ENCODE results near the gene SECISBP2.
"Not testable (repeated sequence)": the region's sequence is repeated elsewhere in the genome, so short reads cannot be mapped to it uniquely, and the experiment has no call there.

Gene SECISBP2

DNA sequence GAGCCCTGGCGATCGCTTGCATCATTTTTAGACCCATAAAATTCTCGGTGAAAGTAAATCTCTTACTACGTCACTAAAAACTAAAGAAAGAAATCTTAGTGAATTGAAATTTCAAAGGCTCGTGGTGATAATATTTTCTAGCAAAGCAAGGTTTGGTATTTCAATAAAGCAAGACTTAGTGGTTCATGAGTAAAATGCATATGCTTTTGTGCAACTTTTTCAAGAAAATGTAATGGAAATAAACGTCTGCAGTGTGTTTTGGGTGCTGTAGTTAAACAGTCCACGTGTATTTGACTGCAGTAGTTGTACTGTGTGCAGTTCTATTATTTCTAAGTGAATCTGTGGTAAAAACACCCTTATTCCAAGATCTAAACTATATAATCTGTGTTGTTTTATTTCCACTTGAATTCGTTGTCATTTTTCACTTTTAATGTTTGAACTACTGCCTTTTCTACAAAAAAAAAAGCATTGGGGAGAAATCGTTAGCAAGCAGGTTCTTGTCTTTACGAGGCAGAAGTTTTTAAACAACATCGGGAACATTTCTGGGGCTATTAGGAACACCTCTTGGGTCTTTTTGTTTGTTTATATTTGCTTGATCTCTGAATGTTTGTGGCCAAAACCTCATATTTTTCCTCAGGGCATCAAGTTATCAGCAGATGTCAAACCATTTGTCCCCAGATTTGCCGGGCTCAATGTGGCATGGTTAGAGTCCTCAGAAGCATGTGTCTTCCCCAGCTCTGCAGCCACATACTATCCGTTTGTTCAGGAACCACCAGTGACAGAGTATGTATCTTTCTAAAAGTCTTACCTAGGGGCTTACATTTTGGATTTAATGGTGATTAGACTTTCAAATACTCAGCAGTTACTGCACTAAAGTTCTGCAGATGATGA lies 960 bp downstream of the SECISBP2 start:
- H3K27ac Mint-ChIP-seq, result peak overlapping the region; percentile 98
- peaks cover 88% of the 10 kb centered on the region for H3K36me3 Mint-ChIP-seq (ENCODE audit: low read depth)
- peaks cover 97% of the 10 kb centered on the region for H3K4me1 Mint-ChIP-seq (ENCODE audit: low read depth)
- no peaks in the 10 kb centered on the region for H3K27me3 Mint-ChIP-seq
- H3K4me3 Mint-ChIP-seq, result peak overlapping the region; percentile 92
- no peaks in the 10 kb centered on the region for H3K9me3 Mint-ChIP-seq

DNA sequence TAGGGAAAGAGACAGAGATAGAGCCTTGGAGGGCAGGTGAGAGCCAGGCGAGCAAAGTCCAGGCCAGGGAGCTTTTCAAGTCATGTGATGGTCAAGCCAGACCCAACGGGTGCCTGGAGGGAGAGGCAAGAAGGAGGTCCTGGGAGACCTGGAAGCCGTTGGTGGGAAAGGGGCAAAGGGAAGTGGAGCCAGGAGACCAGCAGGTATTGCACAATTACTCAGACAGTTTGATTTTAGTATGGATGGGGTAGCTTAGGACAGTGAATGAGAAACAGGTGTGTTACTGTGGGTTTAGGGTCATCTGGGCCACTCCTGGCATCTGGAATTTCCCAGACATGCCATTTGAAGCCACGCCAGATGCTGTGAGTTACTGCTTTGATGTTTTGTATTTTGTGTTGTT lies 5.1 kb downstream of the SECISBP2 start:
- peaks cover 79% of the 10 kb centered on the region for H3K36me3 Mint-ChIP-seq (ENCODE audit: low read depth)
- H3K4me1 Mint-ChIP-seq (ENCODE audit: low read depth), result peaks cover 64% of the 10 kb centered on the region
- H3K4me3 Mint-ChIP-seq, result no peak overlapping the region
- no peaks in the 10 kb centered on the region for H3K27me3 Mint-ChIP-seq
- H3K27ac Mint-ChIP-seq, result peak overlapping the region; percentile 50
- no peaks in the 10 kb centered on the region for H3K9me3 Mint-ChIP-seq

DNA sequence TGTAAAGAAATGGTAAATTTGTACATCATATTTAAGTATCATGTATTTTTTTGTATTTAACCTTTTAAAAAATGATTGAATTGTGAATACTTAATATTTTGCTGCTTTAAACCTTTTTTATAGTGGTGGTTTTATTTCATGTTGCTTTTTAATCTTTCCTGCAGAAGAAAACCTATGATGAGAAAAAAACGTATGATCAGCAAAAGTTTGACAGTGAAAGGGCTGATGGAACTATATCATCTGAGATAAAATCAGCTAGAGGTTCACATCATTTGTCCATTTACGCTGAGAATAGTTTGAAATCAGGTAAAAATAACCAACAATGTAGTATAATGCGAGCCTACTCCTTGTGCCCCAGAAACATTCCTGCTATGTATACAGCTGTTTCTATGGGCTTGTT lies 7.4 kb downstream of the SECISBP2 start:
- Mint-ChIP-seq H3K4me1 (ENCODE audit: low read depth) (peaks cover 42% of the 10 kb centered on the region), H3K4me3 (no peak overlapping the region), H3K9me3 (no peaks in the 10 kb centered on the region), H3K27me3 (no peaks in the 10 kb centered on the region), H3K27ac (no peak overlapping the region), H3K36me3 (ENCODE audit: low read depth) (peaks cover 83% of the 10 kb centered on the region)

DNA sequence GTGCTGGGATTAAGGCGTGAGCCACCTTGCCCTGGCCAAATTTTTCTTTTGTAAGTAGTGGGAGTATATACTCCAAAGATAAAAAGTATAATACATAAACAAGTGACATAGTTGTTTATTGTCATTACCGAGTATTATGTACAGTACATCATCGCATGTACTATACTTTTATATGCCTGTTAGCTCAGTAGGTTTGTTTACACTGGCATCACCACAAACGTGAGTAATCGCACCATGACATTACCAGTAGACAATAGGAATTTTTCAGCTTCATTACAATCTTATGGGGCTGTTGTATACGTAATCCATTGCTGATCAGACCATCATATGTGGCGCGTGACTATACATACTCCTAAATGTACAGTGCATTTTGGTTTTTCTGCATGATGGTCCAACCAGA lies 9.8 kb downstream of the SECISBP2 start:
- Mint-ChIP-seq H3K9me3 (no peaks in the 10 kb centered on the region), H3K4me3 (no peak overlapping the region), H3K4me1 (ENCODE audit: low read depth) (peaks cover 19% of the 10 kb centered on the region), H3K27ac (no peak overlapping the region), H3K27me3 (no peaks in the 10 kb centered on the region), H3K36me3 (ENCODE audit: low read depth) (peaks cover 81% of the 10 kb centered on the region)

DNA sequence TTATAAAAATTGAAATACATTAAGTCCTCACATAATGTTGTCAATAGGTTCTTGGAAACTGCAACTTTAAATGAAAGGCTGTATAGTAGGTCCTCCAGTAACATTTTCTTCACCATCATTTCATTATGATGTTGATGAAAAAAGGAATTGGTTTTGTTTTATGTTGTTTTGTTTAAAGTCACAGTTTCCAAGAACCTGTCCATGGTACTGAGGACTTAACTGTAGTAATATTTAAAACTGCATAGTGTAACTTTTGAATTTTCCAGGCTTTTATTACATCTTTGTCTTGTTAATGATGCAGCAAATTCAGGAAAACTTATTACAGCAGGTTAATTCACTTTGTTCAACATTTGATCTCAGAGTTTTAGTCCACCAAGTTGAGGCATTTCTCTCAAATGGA lies 11.6 kb downstream of the SECISBP2 start:
- Mint-ChIP-seq H3K27ac (no peak overlapping the region), H3K4me1 (ENCODE audit: low read depth) (peaks cover 3% of the 10 kb centered on the region), H3K9me3 (no peaks in the 10 kb centered on the region), H3K36me3 (ENCODE audit: low read depth) (peaks cover 86% of the 10 kb centered on the region), H3K27me3 (no peaks in the 10 kb centered on the region), H3K4me3 (no peak overlapping the region)

DNA sequence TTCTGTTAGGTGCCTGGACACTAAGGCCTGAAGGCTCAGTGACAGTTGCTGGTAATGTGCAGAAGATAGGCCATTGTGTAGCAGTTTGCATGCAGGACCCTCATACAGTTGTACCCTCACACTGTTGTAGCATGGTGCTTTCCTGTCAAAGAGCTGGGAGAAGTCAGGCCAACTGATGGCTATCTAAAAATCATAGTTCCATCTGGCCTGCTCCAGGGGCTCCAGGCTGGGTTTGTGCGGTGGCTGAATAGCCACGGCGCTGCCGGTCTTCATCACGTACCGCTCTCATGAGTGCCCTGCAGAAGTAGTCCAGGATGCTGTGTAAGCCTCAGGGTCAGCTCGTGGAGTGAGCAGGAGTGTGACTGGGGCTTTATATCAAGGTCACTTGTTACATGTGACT lies 12.2 kb downstream of the SECISBP2 start:
- H3K4me3 Mint-ChIP-seq, result no peak overlapping the region
- no peaks in the 10 kb centered on the region for H3K27me3 Mint-ChIP-seq
- peaks cover 84% of the 10 kb centered on the region for H3K36me3 Mint-ChIP-seq (ENCODE audit: low read depth)
- no peaks in the 10 kb centered on the region for H3K9me3 Mint-ChIP-seq
- peaks cover 3% of the 10 kb centered on the region for H3K4me1 Mint-ChIP-seq (ENCODE audit: low read depth)
- no peak overlapping the region for H3K27ac Mint-ChIP-seq

DNA sequence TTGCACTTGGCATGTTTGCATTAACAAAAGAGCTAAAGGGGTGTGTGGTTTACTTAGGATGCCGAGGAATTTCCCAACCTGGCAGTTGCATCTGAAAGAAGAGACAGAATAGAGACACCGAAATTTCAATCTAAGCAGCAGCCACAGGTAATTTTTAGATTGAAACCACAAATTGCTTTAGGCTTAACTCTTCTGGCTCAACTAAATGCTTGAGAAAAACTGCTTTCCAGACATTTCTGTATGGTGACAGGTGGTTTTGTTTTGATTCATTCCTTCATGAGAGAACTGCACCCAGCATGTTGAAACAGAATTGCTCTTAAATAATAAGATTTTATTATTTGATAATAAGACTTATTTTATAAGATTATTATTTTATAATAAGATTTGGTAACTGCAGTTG lies 21.5 kb downstream of the SECISBP2 start:
- Mint-ChIP-seq H3K4me3 (no peak overlapping the region), H3K27ac (peak overlapping the region; percentile 36)

DNA sequence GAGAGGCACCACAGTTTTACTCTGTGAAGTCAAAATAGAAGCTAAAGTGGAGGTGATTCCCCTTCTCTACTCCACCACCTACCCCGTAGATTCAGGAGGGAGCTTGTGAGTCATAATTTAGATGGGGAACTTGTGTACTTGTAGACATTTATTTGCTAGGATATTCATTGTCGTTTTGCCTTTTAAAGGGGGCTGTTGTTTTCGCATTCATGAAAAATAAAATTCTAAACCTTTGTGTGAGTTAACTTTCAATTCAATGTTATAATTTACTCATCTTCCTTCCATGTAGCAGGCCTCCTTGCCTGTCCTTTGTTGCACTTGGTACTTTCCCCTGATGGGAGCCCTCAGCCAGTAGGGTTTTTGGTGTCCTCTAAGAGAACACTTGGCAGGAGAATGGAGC lies 22.0 kb downstream of the SECISBP2 start:
- Mint-ChIP-seq H3K27me3 (no peaks in the 10 kb centered on the region), H3K36me3 (ENCODE audit: low read depth) (peaks cover 88% of the 10 kb centered on the region), H3K4me1 (ENCODE audit: low read depth) (peaks cover 54% of the 10 kb centered on the region), H3K9me3 (no peaks in the 10 kb centered on the region), H3K4me3 (no peak overlapping the region), H3K27ac (peak overlapping the region; percentile 61)

More for the DNA sequence above, 21.5 kb downstream of the SECISBP2 start:
- peaks cover 85% of the 10 kb centered on the region for H3K36me3 Mint-ChIP-seq (ENCODE audit: low read depth)
- H3K4me1 Mint-ChIP-seq (ENCODE audit: low read depth), result peaks cover 50% of the 10 kb centered on the region
- H3K9me3 Mint-ChIP-seq, result no peaks in the 10 kb centered on the region
- H3K27me3 Mint-ChIP-seq, result no peaks in the 10 kb centered on the region

DNA sequence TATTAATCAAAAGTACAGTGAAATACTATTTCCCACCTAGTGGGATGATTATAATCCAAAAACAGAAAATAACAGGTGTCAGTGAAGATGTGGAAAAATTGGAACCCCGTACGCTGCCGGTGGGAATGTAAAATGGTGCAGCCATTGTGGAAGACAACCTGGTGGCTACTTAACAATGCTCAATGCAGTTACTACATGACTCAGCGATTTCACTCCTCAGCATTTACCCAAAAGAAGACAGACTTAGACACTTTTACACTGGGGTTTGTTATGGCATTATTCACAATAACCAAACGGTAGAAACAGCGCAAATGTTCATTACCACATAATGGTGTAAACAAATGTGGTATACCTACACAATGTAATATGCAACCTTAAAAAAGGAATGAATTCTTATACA lies 23.9 kb downstream of the SECISBP2 start:
- no peak overlapping the region for H3K27ac Mint-ChIP-seq
- peaks cover 61% of the 10 kb centered on the region for H3K4me1 Mint-ChIP-seq (ENCODE audit: low read depth)
- H3K36me3 Mint-ChIP-seq (ENCODE audit: low read depth), result peaks cover 94% of the 10 kb centered on the region
- no peaks in the 10 kb centered on the region for H3K9me3 Mint-ChIP-seq
- no peaks in the 10 kb centered on the region for H3K27me3 Mint-ChIP-seq
- no peak overlapping the region for H3K4me3 Mint-ChIP-seq

DNA sequence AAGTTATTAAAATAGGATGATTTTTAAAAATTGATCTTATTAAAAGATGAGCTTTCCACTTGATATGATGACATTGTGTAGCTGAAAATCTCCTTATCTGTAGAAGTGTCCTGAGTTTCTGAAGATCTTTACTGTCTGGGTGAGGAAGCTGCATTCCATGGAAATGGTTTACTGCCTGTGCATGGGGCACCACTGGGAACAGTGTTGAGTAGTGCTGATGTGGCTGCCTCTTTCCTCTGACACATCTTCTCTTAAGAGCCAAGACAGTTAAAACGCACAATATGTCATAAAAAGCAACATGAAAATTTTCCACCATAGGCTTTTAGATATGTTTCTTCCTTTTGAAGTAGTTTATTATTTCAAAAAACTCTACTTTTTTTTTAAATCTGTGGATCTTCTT lies 24.6 kb downstream of the SECISBP2 start:
- H3K4me3 Mint-ChIP-seq, result no peak overlapping the region
- H3K27me3 Mint-ChIP-seq, result no peaks in the 10 kb centered on the region
- peaks cover 61% of the 10 kb centered on the region for H3K4me1 Mint-ChIP-seq (ENCODE audit: low read depth)
- H3K9me3 Mint-ChIP-seq, result no peaks in the 10 kb centered on the region
- H3K36me3 Mint-ChIP-seq (ENCODE audit: low read depth), result peaks cover 91% of the 10 kb centered on the region
- H3K27ac Mint-ChIP-seq, result no peak overlapping the region

DNA sequence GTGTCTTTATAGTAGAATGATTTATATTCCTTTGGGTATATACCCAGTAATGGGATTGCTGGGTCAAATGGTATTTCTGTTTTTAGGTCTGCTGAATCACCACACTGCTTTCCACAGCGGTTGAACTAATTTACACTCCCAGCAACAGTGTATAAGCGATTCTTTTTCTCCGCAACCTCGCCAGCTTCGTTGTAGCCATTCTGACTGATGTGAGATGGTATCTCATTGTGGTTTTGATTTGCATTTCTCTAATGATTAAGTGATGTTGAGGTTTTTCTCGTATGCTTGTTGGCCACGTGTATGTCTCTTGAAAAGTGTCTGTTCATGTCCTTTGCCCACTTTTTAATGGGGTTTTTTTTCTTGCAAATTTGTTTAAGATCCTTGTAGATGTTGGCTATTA lies 25.5 kb downstream of the SECISBP2 start:
- not testable (repeated sequence) for H3K27me3 Mint-ChIP-seq, H3K4me3 Mint-ChIP-seq, H3K9me3 Mint-ChIP-seq
- peaks cover 91% of the 10 kb centered on the region for H3K36me3 Mint-ChIP-seq (ENCODE audit: low read depth)
- peaks cover 56% of the 10 kb centered on the region for H3K4me1 Mint-ChIP-seq (ENCODE audit: low read depth)
- H3K27ac Mint-ChIP-seq, result peak overlapping the region; percentile 6

DNA sequence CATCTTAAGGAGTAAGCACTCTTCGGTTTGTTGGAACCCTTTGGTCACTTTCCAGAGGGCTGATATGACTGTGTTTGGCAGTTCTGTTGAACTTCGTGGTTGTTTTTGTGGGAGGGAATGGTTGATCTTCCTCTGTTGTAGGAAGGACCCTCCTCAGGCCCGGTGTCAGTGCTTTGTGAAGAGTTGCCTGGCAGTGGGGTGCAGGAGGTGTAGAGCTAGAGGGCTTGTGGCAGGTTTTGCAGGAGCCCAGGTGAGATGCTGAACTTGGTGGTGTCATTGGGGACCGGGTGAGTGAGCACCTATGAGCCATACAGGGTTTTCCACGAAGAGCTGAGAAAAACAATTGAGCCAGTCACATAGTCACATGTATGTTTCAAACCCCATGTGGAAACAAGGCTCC lies 27.2 kb downstream of the SECISBP2 start:
- Mint-ChIP-seq H3K27ac (peak overlapping the region; percentile 77), H3K4me1 (ENCODE audit: low read depth) (peaks cover 39% of the 10 kb centered on the region), H3K4me3 (no peak overlapping the region), H3K36me3 (ENCODE audit: low read depth) (peaks cover 97% of the 10 kb centered on the region), H3K27me3 (no peaks in the 10 kb centered on the region), H3K9me3 (no peaks in the 10 kb centered on the region)

DNA sequence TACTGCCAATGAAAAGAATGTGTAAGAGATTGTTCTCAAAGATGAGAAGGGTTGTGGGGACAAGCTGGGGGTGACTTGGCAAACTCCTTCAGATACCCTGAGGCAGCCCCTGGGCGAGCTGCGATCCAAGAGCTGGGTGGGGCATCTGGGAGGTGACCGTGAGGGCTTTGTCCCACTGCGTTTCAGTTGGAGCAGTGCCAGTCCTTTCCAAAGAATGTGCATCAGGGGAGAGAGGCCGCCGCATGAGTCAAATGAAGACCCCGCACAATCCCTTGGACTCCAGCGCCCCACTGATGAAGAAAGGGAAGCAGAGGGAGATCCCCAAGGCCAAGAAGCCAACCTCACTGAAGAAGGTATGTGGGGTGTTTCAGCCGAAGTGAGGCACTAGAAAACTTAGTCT lies 28.4 kb downstream of the SECISBP2 start:
- peaks cover 34% of the 10 kb centered on the region for H3K4me1 Mint-ChIP-seq (ENCODE audit: low read depth)
- no peak overlapping the region for H3K4me3 Mint-ChIP-seq
- no peaks in the 10 kb centered on the region for H3K9me3 Mint-ChIP-seq
- peaks cover 96% of the 10 kb centered on the region for H3K36me3 Mint-ChIP-seq (ENCODE audit: low read depth)
- no peak overlapping the region for H3K27ac Mint-ChIP-seq
- H3K27me3 Mint-ChIP-seq, result no peaks in the 10 kb centered on the region

DNA sequence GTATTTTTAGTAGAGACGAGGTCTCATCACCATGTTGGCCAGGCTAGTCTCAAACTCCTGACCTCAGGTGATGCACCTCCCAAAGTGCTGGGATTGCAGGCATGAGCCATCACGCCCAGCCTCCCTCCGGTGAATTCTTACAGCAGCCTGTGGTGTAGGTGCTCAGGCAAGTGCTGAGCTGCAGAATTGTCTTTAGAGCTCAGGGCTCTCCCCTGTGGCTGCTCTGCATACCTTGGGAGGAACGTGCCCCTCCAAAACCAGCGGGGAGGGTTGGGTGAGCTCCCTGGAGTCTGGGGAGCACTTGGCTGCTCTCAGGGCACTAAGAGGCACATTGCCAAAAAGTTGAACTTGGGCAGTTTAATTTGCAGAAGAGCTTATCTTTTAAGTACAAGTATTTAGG lies 29.4 kb downstream of the SECISBP2 start:
- H3K27me3 Mint-ChIP-seq, result no peaks in the 10 kb centered on the region
- H3K27ac Mint-ChIP-seq, result no peak overlapping the region
- peaks cover 43% of the 10 kb centered on the region for H3K4me1 Mint-ChIP-seq (ENCODE audit: low read depth)
- no peak overlapping the region for H3K4me3 Mint-ChIP-seq
- no peaks in the 10 kb centered on the region for H3K9me3 Mint-ChIP-seq
- peaks cover 93% of the 10 kb centered on the region for H3K36me3 Mint-ChIP-seq (ENCODE audit: low read depth)

DNA sequence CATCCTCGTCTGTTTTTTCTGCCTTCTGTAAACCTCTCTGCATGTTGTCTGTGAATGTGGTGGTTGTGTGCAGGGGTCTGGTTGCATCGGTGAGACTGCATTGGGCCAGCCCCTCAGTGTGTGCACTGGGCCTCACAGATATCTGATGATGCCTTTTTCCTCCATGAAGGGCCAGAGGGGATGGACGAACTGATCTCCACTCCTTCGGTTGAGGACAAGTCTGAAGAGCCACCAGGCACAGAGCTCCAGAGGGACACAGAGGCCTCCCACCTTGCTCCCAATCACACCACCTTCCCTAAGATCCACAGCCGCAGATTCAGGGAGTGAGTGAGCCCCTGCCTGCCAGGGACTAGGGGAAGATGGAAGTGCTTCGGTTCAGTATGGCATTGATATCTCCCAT lies 31.3 kb downstream of the SECISBP2 start:
- H3K36me3 Mint-ChIP-seq (ENCODE audit: low read depth), result peaks cover 86% of the 10 kb centered on the region

More for the DNA sequence above, 31.3 kb downstream of the SECISBP2 start:
- no peaks in the 10 kb centered on the region for H3K9me3 Mint-ChIP-seq
- H3K4me1 Mint-ChIP-seq (ENCODE audit: low read depth), result peaks cover 29% of the 10 kb centered on the region
- H3K27ac Mint-ChIP-seq, result no peak overlapping the region
- no peak overlapping the region for H3K4me3 Mint-ChIP-seq
- no peaks in the 10 kb centered on the region for H3K27me3 Mint-ChIP-seq

All from stimulated activated naive CD8-positive, alpha-beta T cell treated with anti-CD3 and anti-CD28 coated beads, Interleukin-15, Interleukin-2, amounts not matched to agents 100 ng/mL and 50 ng/mL, for 24 hours (primary cell).